Measurements from ENCODE around the gene POLE2.

- TF ChIP-seq EZH2phosphoT487 (IDR thresholded peaks at IDR 0.05; ENCODE audit: borderline replicate concordance, low read depth, low read length) (no peak), CTCF (conservative IDR thresholded peaks at IDR 0.05; ENCODE audit: low read length) (no peak)
Observed at GRCh38 chr14:49594347-49595091, 93.5 kb downstream of the POLE2 start.

Data from OCI-LY7 (cell line).